ENCODE data around the gene HADHB.

- TF ChIP-seq EZH2phosphoT487 (IDR thresholded peaks at IDR 0.05; ENCODE audit: low read depth, severe bottlenecking, unreplicated experiment) (no peak), CTCF (IDR thresholded peaks at IDR 0.05; ENCODE audit: poor library complexity) (no peak)
Measured at GRCh38 chr2:26325851-26326250, 81.1 kb downstream of the HADHB start.
